ENCODE results near the gene TMEM270. TPM values are rescaled to one million over a fixed set of nuclear protein-coding genes. Genes with fewer than 3 reads are reported as not detected.

Gene TMEM270
- total RNA-seq, 2 donors from 2014 or later = not detected

DNA sequence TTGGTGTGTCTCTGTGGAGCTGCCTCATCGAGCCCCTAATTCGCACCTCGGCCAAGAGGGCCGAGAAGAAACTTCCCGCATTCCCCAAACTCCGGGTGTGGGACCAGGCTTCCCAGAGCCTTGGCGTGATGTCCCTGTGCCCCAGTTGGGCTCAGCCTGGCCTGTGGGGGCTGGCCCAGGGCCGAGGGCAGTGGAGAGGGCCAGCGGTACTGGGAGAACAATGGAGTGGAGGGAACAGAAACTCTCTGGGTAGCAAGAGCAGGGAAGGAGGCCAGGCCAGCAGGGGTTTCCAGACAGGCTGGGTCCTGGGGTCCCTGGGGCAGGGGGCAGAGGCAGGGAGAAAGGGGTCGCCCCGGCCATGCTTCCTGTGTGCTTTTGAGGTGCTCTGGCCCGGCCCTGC is 16.0 kb downstream of the TMEM270 start:
- no peak overlapping the region for H3K27ac ChIP-seq (ENCODE audit: low read depth, low read length)

GRCh38 chr7:73879977-73880681 is 19.2 kb downstream of the TMEM270 start:
- 80 to 85% methylated on average over 9 to 18 of the region's 18 CpGs for WGBS, 2 experiments (ENCODE audit: insufficient coverage in 1 of 2, insufficient read length in 1 of 2)
- H3K4me1 ChIP-seq (ENCODE audit: control insufficient read depth, insufficient read depth, low read length) = no peaks in the 10 kb centered on the region
- H3K27ac ChIP-seq (ENCODE audit: low read depth, low read length) = no peak overlapping the region
- H3K4me3 ChIP-seq (ENCODE audit: low read length) = no peak overlapping the region
- H3K36me3 Mint-ChIP-seq (ENCODE audit: low read depth) = no peaks in the 10 kb centered on the region
- no peak overlapping the region for H3K4me3 Mint-ChIP-seq
- H3K36me3 ChIP-seq (ENCODE audit: control insufficient read depth, insufficient read depth, low read length) = no peaks in the 10 kb centered on the region
- H3K4me1 Mint-ChIP-seq = peaks cover 10% of the 10 kb centered on the region
- H3K9me3 ChIP-seq (ENCODE audit: control insufficient read depth, low read length) = no peaks in the 10 kb centered on the region
- no peak overlapping the region for H3K27ac Mint-ChIP-seq
- no peak overlapping the region for H3K9ac ChIP-seq (ENCODE audit: extremely low read depth, low read length, poor library complexity, severe bottlenecking)
- peaks cover 29% of the 10 kb centered on the region for H3K27me3 ChIP-seq (ENCODE audit: control insufficient read depth, insufficient read depth, low read length, poor library complexity, severe bottlenecking)
- H3K9me3 Mint-ChIP-seq = no peaks in the 10 kb centered on the region
- no peak for TF ChIP-seq CTCF (conservative IDR thresholded peaks at IDR 0.05)
- no peak for DNase-seq
- peaks cover 49% of the 10 kb centered on the region for H3K27me3 Mint-ChIP-seq (ENCODE audit: insufficient read depth)

More for the DNA sequence above, 16.0 kb downstream of the TMEM270 start:
- Histone ChIP-seq H3K4me3 (ENCODE audit: low read length) (no peak overlapping the region), H3K27me3 (ENCODE audit: control insufficient read depth, insufficient read depth, low read length, poor library complexity, severe bottlenecking) (peaks cover 14% of the 10 kb centered on the region), H3K36me3 (ENCODE audit: control insufficient read depth, insufficient read depth, low read length) (no peaks in the 10 kb centered on the region), H3K4me1 (ENCODE audit: control insufficient read depth, insufficient read depth, low read length) (no peaks in the 10 kb centered on the region), H3K9me3 (ENCODE audit: control insufficient read depth, low read length) (no peaks in the 10 kb centered on the region), H3K9ac (ENCODE audit: extremely low read depth, low read length, poor library complexity, severe bottlenecking) (no peak overlapping the region)
- no peak overlapping the region for H3K27ac Mint-ChIP-seq
- WGBS, 2 experiments (ENCODE audit: insufficient coverage in 1 of 2, insufficient read length in 1 of 2) = 92 to 93% methylated on average over 5 to 12 of the region's 12 CpGs
- no peak overlapping the region for H3K4me3 Mint-ChIP-seq
- H3K36me3 Mint-ChIP-seq (ENCODE audit: low read depth) = no peaks in the 10 kb centered on the region
- peaks cover 10% of the 10 kb centered on the region for H3K4me1 Mint-ChIP-seq
- H3K27me3 Mint-ChIP-seq (ENCODE audit: insufficient read depth) = peaks cover 26% of the 10 kb centered on the region
- no peak for TF ChIP-seq CTCF (conservative IDR thresholded peaks at IDR 0.05)
- H3K9me3 Mint-ChIP-seq = no peaks in the 10 kb centered on the region
- DNase-seq = no peak

- Histone ChIP-seq H3K9me3 (ENCODE audit: control insufficient read depth, low read length) (no peaks in the 10 kb centered on the region), H3K4me1 (ENCODE audit: control insufficient read depth, insufficient read depth, low read length) (no peaks in the 10 kb centered on the region), H3K27ac (ENCODE audit: low read depth, low read length) (no peak overlapping the region), H3K36me3 (ENCODE audit: control insufficient read depth, insufficient read depth, low read length) (no peaks in the 10 kb centered on the region), H3K9ac (ENCODE audit: extremely low read depth, low read length, poor library complexity, severe bottlenecking) (no peak overlapping the region), H3K27me3 (ENCODE audit: control insufficient read depth, insufficient read depth, low read length, poor library complexity, severe bottlenecking) (peaks cover 30% of the 10 kb centered on the region), H3K4me3 (ENCODE audit: low read length) (no peak overlapping the region)
- H3K27ac Mint-ChIP-seq = no peak overlapping the region
- no peaks in the 10 kb centered on the region for H3K9me3 Mint-ChIP-seq
- TF ChIP-seq CTCF (conservative IDR thresholded peaks at IDR 0.05) = no peak
- H3K4me3 Mint-ChIP-seq = no peak overlapping the region
- no peak for DNase-seq
- WGBS, 2 experiments (ENCODE audit: insufficient coverage in 1 of 2, insufficient read length in 1 of 2) = 91 to 95% methylated on average over 11 to 13 of the region's 13 CpGs
- peaks cover 10% of the 10 kb centered on the region for H3K4me1 Mint-ChIP-seq
- H3K36me3 Mint-ChIP-seq (ENCODE audit: low read depth) = no peaks in the 10 kb centered on the region
- H3K27me3 Mint-ChIP-seq (ENCODE audit: insufficient read depth) = peaks cover 49% of the 10 kb centered on the region
These were observed 19.9 kb downstream of the TMEM270 start for GRCh38 chr7:73880755-73881328.

Measured in endodermal cell (in vitro differentiated cells).